ENCODE measurements around the gene VSTM4.

- TF ChIP-seq CTCF (IDR thresholded peaks at IDR 0.05; ENCODE audit: low read depth, low read length) (no peak), EZH2phosphoT487 (IDR thresholded peaks at IDR 0.05; ENCODE audit: low read depth) (no peak)
Observed at GRCh38 chr10:49001870-49002672, 113.3 kb downstream of the VSTM4 start.

Data from OCI-LY3 (cell line).